Endodermal cell (in vitro differentiated cells): ENCODE data around the gene ITPK1. TPM values are rescaled to one million over a fixed set of nuclear protein-coding genes. Genes with fewer than 3 reads are reported as not detected.

ENCODE experiments used
- DNase-seq: peaks from one replicate; pipeline ENCODE4 v3.0.0-alpha.2; 2017
- H3K27ac ChIP-seq: 2 replicates; pipeline ENCODE4 v1.5.1; 2013; ENCODE audit warnings: mild to moderate bottlenecking, low read depth, low read length, moderate library complexity
- H3K27me3 ChIP-seq: 2 replicates; pipeline ENCODE4 v1.6.1; 2013; ENCODE audit warnings: mild to moderate bottlenecking, low read length, moderate library complexity; ENCODE audit not compliant: insufficient read depth, control insufficient read depth, poor library complexity, severe bottlenecking
- H3K36me3 ChIP-seq: 2 replicates; pipeline ENCODE4 v1.7.0; 2013; ENCODE audit warnings: mild to moderate bottlenecking, low read length, moderate library complexity; ENCODE audit not compliant: control insufficient read depth, insufficient read depth
- H3K4me1 ChIP-seq: one replicate; pipeline ENCODE4 v1.7.0; 2013; ENCODE audit warnings: low read length; ENCODE audit not compliant: control insufficient read depth, insufficient read depth
- H3K4me3 ChIP-seq: 2 replicates; pipeline ENCODE4 v1.5.1; 2013; ENCODE audit warnings: mild to moderate bottlenecking, low read length, moderate library complexity
- H3K9ac ChIP-seq: 2 replicates; pipeline ENCODE4 v1.6.1; 2013; ENCODE audit warnings: mild to moderate bottlenecking, low read length, moderate library complexity; ENCODE audit not compliant: poor library complexity, severe bottlenecking; ENCODE audit errors: extremely low read depth
- H3K9me3 ChIP-seq: 2 replicates; pipeline ENCODE4 v1.6.1; 2013; ENCODE audit warnings: mild to moderate bottlenecking, low read length, moderate library complexity; ENCODE audit not compliant: control insufficient read depth
- H3K27ac Mint-ChIP-seq: 2 replicates; pipeline ENCODE4 v1.8.0; 2020; ENCODE audit warnings: mixed read lengths
- H3K27me3 Mint-ChIP-seq: 2 replicates; pipeline ENCODE4 v1.8.0; 2021; ENCODE audit warnings: mild to moderate bottlenecking, mixed read lengths; ENCODE audit not compliant: insufficient read depth
- H3K36me3 Mint-ChIP-seq: 2 replicates; pipeline ENCODE4 v1.8.0; 2020; ENCODE audit warnings: low read depth, mixed read lengths
- H3K4me1 Mint-ChIP-seq: 2 replicates; pipeline ENCODE4 v1.8.0; 2020; ENCODE audit warnings: mixed read lengths
- H3K4me3 Mint-ChIP-seq: 2 replicates; pipeline ENCODE4 v1.8.0; 2020; ENCODE audit warnings: mild to moderate bottlenecking, moderate library complexity, mixed read lengths
- H3K9me3 Mint-ChIP-seq: 2 replicates; pipeline ENCODE4 v1.8.0; 2020; ENCODE audit warnings: mild to moderate bottlenecking, mixed read lengths
- WGBS, 2 experiments: methylation state at CpG; one replicate each; pipeline versions ENCODE4 v1.1.5 to v1.1.7; 2013; ENCODE audit warnings: missing lambda C conversion rate in 2 of 2, mixed read lengths in 1 of 2; ENCODE audit not compliant: insufficient coverage in 1 of 2, insufficient read length in 1 of 2; 5-methylcytosine and 5-hydroxymethylcytosine counted together
- total RNA-seq, 2 donors: library from RNA; stranded (reverse); fragmentation: NEBNext Ultra II Directional in 1 of 2; extraction: Animal tissue kit (Norgen Biotek cat#: 25700) in 1 of 2; gene quantifications; 2 replicates in 1 of 2; 3 replicates in 1 of 2; pipeline ENCODE4 v1.2.1, GENCODE V29; 2021
- TF ChIP-seq, protein P1 (sequence below): fragments of 200-600 bp; sonication (generic); conservative IDR thresholded peaks from 2 replicates; pipeline ENCODE4 v1.5.0; 2021; ENCODE audit warnings: antibody characterized with exemption, mild to moderate bottlenecking

Gene ITPK1
- total RNA-seq, 2 donors from 2014 or later = 59.9 to 66.9 TPM

DNA sequence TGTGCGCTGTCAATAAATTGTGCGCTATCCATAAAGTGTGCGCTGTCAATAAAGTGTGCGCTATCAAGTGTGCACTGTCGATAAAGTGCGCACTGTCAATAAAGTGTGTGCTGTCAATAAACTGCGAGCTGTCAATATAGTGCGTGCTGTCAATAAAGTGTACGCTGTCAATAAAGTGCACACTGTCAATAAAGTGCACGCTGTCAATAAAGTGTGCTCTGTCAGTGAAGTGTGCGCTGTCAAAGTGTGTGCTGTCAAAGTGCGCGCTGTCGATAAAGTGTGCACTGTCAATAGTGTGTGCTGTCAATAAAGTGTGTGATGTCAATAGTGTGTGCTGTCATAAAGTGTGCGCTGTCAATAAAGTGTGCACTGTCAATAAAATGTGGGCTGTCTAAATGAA lies 195.7 kb downstream of the ITPK1 start:
- H3K27me3 ChIP-seq = peaks cover 47% of the 10 kb centered on the region
- no peak overlapping the region for H3K9ac ChIP-seq
- TF ChIP-seq, protein P1, sequence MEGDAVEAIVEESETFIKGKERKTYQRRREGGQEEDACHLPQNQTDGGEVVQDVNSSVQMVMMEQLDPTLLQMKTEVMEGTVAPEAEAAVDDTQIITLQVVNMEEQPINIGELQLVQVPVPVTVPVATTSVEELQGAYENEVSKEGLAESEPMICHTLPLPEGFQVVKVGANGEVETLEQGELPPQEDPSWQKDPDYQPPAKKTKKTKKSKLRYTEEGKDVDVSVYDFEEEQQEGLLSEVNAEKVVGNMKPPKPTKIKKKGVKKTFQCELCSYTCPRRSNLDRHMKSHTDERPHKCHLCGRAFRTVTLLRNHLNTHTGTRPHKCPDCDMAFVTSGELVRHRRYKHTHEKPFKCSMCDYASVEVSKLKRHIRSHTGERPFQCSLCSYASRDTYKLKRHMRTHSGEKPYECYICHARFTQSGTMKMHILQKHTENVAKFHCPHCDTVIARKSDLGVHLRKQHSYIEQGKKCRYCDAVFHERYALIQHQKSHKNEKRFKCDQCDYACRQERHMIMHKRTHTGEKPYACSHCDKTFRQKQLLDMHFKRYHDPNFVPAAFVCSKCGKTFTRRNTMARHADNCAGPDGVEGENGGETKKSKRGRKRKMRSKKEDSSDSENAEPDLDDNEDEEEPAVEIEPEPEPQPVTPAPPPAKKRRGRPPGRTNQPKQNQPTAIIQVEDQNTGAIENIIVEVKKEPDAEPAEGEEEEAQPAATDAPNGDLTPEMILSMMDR = no peak
- H3K27me3 Mint-ChIP-seq = peaks cover 48% of the 10 kb centered on the region
- H3K27ac Mint-ChIP-seq = no peak overlapping the region
- H3K9me3 Mint-ChIP-seq = no peaks in the 10 kb centered on the region
- H3K36me3 Mint-ChIP-seq = no peaks in the 10 kb centered on the region
- no peak overlapping the region for H3K4me3 ChIP-seq
- no peak overlapping the region for H3K27ac ChIP-seq
- H3K9me3 ChIP-seq = no peaks in the 10 kb centered on the region
- H3K4me1 Mint-ChIP-seq = peaks cover 2% of the 10 kb centered on the region
- H3K36me3 ChIP-seq = no peaks in the 10 kb centered on the region
- WGBS, 2 experiments = 95% methylated on average over 15 of the region's 15 CpGs
- H3K4me1 ChIP-seq = peaks cover 9% of the 10 kb centered on the region
- no peak for DNase-seq
- no peak overlapping the region for H3K4me3 Mint-ChIP-seq

DNA sequence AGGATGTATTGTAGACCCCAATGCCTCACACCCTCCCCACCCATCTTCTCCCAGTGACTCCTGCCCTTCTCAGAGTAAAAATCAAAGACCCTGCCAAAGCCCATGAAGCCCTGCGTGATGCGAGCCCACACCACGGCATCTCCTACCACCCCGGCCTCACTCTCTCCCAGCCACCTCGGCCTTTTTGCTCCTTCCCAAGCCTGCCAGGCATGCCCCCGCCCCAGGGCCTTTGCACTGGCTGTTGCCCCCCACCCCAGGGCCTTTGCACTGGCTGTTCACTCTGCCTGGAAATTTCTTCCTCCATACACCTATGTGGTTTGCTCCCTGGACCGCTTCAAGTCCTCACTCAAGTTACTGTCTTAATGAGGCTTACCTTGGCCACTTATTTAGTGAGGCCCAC lies 197.8 kb downstream of the ITPK1 start:
- peaks cover 5% of the 10 kb centered on the region for H3K9me3 Mint-ChIP-seq
- H3K4me3 Mint-ChIP-seq = no peak overlapping the region
- Histone ChIP-seq H3K27ac (no peak overlapping the region), H3K4me1 (no peaks in the 10 kb centered on the region), H3K36me3 (no peaks in the 10 kb centered on the region), H3K9ac (no peak overlapping the region), H3K27me3 (peaks cover 55% of the 10 kb centered on the region), H3K4me3 (no peak overlapping the region), H3K9me3 (no peaks in the 10 kb centered on the region)
- H3K27ac Mint-ChIP-seq = no peak overlapping the region
- no peak for DNase-seq
- H3K36me3 Mint-ChIP-seq = no peaks in the 10 kb centered on the region
- H3K4me1 Mint-ChIP-seq = peaks cover 2% of the 10 kb centered on the region
- 90% methylated on average over 7 of the region's 7 CpGs; no CpG with 5 or more reads in 1 of the 2 experiments for WGBS, 2 experiments
- TF ChIP-seq, protein P1 = no peak
- H3K27me3 Mint-ChIP-seq = peaks cover 57% of the 10 kb centered on the region

DNA sequence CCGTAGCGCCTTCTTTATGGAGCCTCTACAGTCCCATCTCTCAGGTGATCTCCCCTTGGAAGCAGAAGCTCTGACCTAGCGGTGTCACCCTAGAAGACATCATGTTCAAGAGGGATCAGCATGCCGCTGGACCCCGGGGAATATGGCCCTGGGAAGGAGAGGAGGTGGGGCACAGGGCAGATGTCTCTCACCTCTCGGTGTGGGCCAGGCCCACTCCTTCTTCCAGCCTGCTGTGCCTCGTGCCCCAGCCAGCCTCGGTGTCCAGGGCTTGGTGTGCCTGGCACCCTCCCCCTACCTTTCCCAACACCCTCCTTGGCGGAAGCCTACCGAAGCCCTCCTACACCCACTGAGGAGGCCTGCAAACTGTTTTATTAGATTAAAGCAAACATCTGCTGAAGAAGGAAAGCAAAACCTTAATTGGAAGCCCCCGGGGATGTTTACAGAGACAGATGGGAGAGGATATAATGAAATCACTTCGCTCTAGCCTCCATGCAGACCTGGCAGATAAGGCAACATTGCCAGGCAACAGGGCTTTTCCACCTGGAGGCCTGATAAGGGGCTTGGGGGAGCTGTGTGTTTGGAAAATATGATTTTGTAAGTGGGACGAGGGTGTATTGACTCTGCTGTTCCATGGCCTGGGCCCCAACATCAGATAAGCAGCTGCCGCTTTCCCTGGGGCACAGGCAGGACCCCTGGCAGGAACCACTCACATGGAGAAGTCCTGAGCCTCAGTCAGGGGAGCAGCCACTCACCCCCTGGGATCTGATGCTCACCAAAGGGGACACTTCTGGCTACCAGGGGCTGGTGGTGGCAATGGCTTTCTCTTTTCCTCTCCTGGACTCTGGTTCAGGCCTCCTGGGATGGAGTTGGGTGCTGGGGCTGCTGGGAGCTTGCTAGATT lies 198.4 kb downstream of the ITPK1 start:
- no peak for DNase-seq
- H3K9me3 ChIP-seq = no peaks in the 10 kb centered on the region
- H3K27ac ChIP-seq = no peak overlapping the region
- 83 to 95% methylated on average over 8 to 14 of the region's 14 CpGs for WGBS, 2 experiments
- H3K4me1 Mint-ChIP-seq = no peaks in the 10 kb centered on the region
- no peak overlapping the region for H3K4me3 ChIP-seq
- TF ChIP-seq, protein P1 = no peak
- no peak overlapping the region for H3K4me3 Mint-ChIP-seq
- H3K27ac Mint-ChIP-seq = no peak overlapping the region
- no peaks in the 10 kb centered on the region for H3K36me3 ChIP-seq
- H3K27me3 Mint-ChIP-seq = peaks cover 56% of the 10 kb centered on the region
- H3K36me3 Mint-ChIP-seq = no peaks in the 10 kb centered on the region
- no peaks in the 10 kb centered on the region for H3K4me1 ChIP-seq
- H3K9ac ChIP-seq = no peak overlapping the region
- H3K9me3 Mint-ChIP-seq = peaks cover 12% of the 10 kb centered on the region
- peaks cover 50% of the 10 kb centered on the region for H3K27me3 ChIP-seq
